ENCODE results near the gene DDC.

DDC gene, protein sequence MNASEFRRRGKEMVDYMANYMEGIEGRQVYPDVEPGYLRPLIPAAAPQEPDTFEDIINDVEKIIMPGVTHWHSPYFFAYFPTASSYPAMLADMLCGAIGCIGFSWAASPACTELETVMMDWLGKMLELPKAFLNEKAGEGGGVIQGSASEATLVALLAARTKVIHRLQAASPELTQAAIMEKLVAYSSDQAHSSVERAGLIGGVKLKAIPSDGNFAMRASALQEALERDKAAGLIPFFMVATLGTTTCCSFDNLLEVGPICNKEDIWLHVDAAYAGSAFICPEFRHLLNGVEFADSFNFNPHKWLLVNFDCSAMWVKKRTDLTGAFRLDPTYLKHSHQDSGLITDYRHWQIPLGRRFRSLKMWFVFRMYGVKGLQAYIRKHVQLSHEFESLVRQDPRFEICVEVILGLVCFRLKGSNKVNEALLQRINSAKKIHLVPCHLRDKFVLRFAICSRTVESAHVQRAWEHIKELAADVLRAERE

DNA sequence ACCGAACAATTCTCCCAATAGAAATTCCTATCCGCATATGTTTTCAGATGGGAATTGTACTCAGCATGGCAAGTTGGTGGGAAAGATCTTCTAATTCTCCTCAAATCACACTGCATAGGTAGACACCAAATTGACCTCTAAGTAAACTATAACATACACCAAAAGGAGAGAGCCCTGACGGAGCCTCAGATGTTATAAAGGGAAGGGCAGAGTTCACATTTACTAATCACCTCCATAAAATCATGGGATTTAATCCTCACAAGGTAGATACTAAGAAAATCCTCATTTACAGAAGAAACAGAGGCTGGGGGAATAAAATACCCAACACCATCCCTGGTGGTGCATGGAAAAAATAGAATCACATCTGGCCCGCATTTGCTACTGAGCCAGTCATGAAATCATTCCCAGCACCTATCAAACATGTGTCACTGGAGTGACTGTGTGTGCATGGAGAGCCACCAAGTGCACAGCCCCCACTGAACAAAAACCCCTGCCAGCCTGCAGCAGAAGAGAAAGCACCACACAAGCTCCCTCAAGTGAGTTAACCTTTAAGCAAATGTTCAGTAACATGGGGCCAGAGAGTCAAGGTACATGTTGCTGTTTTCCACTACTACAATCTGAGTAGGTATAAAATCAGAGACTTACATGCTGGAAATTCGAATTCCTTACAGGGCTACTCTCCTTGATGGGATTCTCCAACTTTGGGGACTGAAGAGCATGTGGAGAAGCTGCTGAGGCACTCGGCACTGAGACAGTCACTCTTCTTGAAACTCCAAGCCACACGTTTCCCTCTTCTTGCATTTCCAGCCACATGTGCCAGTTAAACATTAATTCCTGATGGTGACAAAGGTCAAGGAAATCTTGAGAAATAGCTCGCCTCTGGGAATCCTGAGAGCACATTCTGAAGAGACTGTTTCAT lies at the start of gene DDC:
DDC (minus strand) TSS at position 766 of the 919 bp plus-strand sequence. CDS start 21,320 bp downstream, outside the sequence.
- in situ Hi-C loops (cut with HindIII; ENCODE audit: low sequenced_read_pairs) = no loop called here

DNA sequence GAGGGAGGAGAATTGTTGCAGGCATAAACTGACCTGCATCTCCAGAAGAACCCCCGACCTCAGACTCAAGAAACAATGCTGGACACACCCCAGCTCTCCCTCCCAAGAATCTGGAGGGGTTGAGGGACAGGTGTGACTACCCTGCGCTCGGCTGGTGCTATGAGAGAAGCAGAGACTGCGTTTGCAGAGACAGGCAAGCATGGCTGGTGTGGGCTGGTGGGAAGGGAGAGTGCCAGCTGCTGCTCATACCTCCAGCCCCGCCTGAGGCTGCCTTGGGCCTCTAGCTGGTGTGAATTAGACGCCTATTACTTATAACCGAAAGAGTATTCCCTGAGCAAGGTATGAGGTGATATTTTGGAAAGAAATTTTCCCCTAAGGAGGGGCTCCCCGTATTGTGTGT lies 48.3 kb upstream of the DDC start:
- in situ Hi-C loops (cut with HindIII; ENCODE audit: low sequenced_read_pairs) = no loop called here

DNA sequence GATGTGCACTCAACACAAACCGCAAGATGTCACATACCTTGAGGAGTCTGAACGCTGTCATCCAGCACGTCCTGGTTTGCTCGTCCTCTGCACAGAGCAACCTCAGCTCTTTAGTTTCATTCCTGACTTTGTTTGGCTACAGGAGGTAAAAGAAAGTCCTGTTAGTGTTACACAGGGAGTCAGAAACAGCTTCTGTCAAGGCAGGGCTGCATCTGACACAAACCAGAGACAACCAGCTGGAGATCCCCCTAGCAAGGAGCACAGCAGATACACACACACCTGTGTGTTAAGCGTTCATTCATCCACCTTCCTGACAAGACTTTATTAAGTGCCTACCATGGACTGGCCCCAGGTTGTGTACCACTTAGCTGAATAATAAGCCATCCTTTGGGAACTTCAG lies 47.5 kb upstream of the DDC start:
- in situ Hi-C loops (cut with HindIII; ENCODE audit: low sequenced_read_pairs) = no loop called here

DNA sequence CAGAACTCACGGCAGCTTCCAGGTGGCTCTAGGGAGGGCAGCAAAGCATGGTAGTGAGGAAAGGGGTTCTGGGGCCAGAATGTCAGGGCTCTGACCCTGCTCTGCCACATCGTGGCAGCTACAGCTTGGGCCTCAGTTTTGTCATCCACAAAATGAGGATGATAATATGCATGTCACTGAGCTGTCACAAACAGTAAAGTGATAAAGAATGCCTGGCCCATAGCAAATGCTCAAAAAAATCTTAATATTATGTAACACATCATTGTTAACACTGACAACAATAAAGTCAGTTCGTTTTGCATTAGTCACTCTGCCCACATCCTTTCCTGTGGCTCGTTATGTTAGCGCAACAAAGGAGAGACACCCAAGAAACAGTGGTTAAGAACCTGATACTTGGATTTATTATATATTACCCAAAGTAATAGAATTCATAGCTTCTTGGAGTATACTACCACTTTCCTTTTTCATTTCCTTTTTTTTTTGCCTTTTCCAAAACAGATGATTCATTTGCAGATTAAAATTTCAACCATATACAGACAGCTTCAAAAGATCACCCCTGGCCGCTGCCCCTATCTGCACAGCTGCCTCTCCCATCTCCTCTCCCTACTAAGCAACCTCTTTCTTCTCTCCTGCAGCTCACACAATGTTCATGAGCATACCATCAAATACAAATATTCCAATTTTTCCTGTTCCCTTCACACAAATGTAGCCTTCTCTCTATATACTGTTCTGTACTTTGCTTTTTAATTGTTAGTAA lies 45.5 kb upstream of the DDC start:
- in situ Hi-C loops (cut with HindIII; ENCODE audit: low sequenced_read_pairs) = no loop called here

DNA sequence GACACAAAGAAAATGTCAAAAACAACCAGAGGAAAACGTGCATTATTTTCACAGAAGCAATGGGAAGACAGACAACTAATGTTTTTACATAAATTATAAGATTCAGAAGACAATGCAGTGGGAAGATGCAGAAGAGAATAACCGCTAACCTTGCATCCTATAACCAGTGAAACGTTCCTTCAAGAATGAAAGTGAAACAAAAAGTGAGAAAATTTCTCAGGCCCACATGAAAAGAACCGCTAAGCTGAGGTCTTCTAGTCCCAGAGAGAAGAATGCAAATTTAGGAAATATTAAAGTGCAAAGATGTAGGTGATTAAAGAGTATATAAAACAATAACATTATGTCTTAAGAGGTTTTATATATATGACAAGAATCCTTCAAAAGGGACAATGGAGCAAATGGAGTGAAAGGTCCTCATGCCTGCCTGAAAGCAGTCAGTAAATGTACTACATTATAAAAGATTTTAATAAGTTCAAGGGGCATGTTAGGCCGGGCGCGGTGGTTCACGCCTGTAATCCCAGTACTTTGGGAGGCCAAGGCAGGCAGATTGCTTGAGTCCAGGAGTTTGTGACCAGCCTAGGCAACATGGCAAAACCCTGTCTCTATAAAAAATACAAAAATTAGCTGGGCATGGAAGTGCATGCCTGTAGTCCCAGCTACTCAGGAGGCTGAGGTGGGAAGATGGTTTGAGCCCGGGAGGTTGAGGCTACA lies 43.1 kb upstream of the DDC start:
- in situ Hi-C loops (cut with HindIII; ENCODE audit: low sequenced_read_pairs) = no loop called here

DNA sequence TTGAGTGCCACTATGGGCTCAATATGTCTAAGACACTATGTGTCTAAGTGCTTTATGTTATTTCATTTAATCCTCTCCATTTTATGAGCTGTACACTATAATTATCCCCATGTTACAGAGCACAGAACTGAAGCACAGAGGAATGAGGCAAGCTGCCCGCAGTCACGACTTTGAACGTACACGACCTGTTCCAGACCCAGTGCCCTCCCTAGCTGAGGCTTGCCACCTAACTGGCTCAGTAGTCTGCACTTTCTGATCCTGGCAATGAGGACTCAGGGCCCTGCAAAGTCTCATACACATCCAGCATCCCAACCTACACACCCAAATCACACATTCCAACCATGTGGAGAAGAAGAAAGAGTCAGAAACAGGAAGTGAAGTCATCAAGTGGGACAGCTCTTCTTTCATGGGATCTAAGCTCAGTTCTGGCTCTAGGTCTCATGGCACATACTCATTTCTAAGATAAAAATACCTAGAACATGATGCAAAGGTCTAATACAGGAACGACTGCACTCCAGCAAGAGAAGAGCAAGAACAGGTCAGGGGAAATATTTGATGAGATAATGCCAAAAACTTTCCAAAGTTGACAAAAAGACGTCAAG lies 42.4 kb upstream of the DDC start:
- in situ Hi-C loops (cut with HindIII; ENCODE audit: low sequenced_read_pairs) = no loop called here

DNA sequence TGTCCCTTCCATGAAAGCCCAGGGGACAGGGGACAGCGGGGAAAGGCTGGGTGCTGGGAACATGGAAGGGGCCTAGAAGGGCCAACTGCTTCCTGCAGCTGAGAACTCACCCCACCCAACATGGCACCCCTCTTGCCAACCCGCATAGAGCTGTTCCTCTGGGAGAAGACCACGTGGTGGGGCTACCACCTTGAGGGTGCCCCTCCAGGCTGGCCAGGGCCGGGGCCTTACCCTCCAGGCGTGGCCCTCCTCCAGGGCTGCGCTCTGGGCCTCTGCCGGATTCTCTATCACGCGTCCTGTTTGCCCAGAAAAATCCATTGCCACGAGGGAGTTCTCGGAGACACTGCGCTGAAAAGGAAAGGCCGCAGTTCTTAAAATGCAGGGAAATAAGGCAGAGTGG lies 39.9 kb upstream of the DDC start:
- in situ Hi-C loops (cut with HindIII; ENCODE audit: low sequenced_read_pairs) = no loop called here

DNA sequence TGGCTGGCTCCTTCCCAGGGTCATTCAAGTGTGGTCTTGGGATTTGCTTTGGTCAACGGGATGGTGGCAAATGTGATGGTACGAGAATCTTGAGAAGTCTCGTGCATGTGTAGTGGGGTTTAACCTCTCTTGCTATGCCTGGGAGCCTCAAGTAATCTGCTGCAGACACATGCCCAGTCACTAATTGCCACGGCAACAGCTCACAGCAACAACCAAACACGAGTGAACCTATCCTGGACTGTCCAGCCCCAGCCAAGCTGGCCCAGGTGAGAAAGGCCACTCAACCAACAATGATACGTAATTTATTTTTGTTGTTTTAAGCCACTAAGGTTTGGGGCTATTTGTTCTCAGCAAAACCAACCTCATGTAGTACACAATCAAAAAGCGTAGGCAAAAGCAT lies 38.1 kb upstream of the DDC start:
- in situ Hi-C loops (cut with HindIII; ENCODE audit: low sequenced_read_pairs) = no loop called here

DNA sequence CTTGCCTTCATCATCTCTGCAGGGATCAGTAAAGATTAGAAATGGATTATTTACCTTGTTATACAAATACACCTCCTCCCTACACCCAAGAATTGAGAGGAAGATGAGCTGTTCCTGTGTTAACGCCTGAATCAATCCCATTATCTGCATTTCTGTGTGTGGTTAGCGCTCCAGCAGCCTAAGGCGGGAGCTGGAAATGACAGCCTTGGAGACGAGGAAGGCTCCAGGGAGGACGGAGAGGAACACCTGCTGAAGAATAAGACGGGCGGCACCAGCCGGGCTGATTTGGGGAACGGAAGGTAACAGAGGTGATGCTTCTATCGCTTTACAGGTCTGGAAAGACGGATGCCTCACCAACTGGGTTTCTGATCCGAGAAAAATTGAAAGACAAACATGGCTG lies 34.2 kb upstream of the DDC start:
- in situ Hi-C loops (cut with HindIII; ENCODE audit: low sequenced_read_pairs) = no loop called here

DNA sequence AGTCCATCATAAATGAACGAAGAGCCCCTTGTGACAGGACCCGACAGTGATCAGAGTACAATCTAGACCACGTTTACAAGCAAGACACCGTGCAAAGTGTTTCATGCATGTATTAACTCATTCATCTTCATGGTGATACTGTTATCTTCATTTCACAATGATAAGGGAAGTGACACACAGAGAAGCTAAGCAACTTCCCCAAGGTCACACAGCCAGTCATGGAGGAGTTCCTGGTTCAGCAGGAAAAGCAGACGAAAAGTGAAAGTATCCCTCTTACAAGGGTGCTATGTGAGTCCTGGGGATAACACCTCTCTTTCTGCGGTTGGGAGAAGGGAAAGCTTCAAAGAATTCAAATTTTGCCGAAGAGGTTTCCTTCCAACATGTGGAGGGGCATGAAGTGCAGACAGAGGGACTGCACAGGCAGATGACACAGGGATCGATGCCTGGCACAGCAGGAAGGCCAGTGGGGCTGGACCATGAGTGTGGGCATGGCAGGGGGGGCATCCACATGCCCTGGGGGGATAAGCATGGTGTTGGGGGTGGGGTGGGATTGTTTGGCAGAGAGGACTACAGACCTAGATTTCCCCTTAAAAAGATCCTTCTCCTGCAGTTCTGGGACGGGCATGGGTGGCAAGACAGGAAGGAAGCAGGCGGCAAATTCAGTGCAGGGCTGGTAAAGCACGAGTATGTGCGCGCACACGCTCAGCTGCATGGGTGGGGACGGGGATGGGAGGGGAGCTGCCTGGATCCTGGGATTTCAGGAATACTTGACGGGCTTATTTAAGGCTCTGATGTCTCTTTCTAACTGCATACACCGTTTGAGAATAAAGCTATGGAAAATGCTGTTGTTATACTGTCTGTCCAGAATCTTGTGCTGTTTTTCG lies 33.5 kb upstream of the DDC start:
- in situ Hi-C loops (cut with HindIII; ENCODE audit: low sequenced_read_pairs) = no loop called here

DNA sequence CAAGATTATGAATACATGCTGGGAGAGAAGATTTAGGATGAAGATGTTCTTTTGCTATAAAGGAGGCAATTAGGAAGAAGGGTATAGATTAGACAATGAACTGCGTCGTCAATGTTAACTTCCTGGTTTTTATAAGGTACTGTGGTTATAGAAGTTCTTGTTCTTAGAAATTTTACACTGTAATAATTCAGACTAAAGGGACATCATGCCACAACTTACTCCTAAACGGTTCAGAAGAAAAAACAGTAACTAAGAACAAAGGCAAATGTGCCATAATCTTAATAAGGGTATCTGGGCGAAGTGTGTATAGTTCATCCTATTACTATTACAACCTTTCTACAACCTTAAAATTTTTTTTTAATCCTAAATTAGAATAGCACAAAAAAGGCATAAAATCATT lies 31.3 kb upstream of the DDC start:
- in situ Hi-C loops (cut with HindIII; ENCODE audit: low sequenced_read_pairs) = no loop called here

DNA sequence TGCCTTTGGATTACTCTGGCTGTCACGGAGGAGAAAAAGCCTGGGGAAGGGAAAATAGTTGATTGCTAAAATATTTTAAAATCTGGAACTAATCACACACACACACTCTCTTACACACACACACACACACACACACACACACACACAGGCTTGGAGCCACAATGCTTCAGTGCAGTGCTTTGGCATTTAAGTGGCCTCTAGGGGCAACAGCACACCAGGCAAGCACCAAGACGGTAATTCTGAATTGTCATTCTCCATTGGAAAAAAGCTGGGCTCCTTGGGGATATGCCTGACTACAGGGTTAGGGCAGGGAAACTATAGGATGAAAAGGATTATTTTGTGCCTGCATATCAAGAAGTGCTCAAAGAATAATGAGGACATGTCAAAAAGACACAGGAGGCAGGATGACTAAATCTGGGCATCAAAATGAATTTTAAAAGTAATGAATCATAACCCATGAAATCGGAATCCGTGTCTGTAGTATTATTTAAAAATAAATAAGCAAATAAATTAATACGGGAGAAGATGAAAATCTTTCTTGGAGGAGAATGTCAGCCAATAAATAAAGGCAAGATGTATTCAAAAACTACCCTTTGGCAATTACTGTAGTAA lies 30.4 kb upstream of the DDC start:
- in situ Hi-C loops (cut with HindIII; ENCODE audit: low sequenced_read_pairs) = no loop called here

DNA sequence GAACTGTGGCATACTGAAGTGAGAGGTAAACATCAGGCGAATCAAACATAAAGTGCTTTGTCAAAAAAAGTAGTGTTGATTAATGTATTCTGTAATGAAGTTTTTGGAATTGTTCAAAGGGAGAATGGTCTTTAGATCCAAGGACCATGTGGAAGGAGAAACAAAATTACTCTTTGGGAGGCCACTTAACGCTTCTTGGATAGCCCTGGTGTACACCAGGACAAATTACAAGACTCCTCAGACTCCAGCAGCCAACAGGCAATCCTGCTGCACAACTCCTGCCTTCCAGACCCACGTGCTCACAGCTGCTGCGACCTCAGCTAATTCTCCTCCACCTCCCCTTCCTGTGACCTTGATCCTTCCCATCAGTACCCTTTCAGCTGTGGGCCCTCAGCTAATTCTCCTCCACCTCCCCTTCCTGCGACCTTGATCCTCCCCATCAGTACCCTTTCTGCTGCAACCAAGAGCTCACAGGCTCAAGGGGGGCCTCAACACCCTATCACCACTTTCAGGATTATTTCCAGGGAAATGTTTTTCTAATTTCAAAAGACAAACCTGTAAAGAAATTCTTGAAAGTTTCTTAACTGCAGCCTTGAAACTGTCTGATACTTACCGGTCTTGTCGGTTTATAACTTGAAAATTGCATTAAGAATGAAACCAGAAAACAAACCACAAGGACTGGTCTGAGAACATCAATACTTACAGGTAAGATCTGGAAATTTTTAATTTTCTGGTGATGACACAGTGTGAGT lies 29.7 kb upstream of the DDC start:
- in situ Hi-C loops (cut with HindIII; ENCODE audit: low sequenced_read_pairs) = no loop called here

DNA sequence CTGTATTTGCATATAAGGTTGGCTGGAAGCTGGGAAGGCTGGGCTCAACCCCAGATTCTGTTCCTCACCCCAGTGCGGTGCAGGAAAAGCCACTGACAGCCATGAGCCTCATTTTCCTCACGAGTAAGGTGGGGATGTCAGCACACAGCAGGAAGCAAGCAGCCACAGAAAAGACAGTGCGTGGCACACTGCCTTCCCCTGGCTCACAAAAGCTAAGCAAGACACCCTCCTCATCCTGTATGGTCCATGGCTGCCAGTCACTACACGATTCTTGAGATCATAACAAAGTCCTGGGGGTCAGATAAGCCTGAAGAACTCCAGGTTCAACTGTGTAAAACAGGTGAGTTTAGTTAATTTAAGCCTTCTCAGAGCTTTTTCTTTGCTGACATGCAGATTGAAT lies 28.9 kb upstream of the DDC start:
- in situ Hi-C loops (cut with HindIII; ENCODE audit: low sequenced_read_pairs) = no loop called here

DNA sequence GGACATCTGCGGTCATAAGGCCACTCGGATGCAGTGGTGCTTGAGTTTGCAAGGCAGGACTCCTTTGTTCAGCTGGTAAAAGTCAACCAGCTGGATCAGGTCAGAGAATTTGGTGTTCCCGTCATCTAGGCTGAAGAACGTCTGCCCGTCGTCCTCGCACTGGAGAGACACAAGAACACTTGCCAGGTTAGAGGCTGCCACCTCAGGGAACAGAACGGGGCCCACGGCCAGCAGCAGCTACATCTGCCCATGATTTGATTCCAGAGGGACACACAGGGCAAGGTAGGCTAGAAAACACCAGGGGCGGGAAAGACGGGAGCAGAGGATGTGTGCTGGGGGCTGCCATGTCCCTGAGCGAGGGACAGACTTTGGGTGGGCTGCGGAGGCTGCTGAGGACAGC lies 27.7 kb upstream of the DDC start:
- in situ Hi-C loops (cut with HindIII; ENCODE audit: low sequenced_read_pairs) = no loop called here

DNA sequence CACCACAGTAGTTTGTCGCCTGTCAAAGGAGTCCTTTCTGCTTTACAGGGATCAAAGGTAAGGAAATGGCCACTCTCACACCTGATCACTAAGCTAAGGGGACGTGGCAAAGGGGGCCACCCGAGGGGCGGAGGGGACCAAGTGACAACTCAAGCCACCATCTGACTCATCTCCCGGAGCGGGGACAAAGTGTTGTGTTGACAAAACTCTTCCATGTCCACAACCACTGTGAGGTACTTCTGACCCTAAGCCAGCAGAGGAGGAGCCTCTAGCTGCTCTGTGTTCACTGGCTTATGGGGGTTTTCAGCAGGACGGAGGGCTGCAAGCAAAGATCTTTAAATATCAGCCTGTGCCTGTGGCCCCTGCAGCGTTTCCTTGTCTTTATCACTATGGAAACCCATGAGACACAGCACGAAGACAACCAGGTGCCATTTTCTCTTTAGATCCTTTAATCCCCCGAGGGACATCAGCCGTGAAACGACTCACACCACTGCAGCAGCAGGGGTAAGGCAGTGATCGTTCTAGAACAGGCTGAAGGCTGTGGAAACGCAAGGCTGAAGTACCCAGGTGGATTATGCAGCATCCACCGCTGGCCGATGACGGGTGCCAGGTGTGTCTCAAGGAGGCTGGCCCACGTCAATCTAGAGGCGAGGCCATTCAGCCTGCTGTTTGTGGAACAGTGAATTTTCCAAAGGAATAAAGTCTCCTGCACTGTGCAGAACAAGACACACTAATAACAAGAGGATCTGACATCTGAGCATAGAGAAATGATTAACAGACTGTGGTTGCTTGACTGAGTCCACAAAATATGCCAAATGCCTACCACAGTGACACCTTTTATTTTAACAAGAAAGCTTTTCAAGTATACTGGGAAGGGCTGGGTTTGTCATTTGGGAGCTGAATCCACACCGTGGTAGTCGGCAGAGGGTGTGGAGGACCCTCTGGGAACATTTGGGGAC lies 26.6 kb upstream of the DDC start:
- in situ Hi-C loops (cut with HindIII; ENCODE audit: low sequenced_read_pairs) = no loop called here

DNA sequence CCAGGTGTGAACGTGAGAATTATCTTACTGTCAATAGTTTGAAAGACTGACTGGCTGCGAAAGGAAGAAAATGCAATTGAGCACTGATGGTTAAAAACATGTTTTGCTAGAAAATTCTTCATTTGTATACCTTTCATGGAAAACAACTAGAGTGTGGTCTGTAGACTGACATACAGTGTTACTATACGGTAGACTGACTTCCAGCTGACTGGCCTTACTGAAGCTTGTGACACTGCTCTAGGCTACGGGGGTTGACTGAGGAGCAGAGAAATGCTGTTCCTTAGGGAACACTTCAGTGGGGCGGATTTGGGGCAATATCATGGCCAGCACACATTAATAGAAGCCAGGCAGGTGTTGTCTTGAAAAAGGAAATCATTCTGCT lies 25.9 kb upstream of the DDC start:
- in situ Hi-C loops (cut with HindIII; ENCODE audit: low sequenced_read_pairs) = no loop called here

All from endothelial cell of hepatic sinusoid (primary cell).